Bladder microvascular endothelial cell (primary cell): ENCODE results near the gene FAM162B. TPM values are rescaled to one million over a fixed set of nuclear protein-coding genes. Genes with fewer than 3 reads are reported as not detected.

Source experiments
- total RNA-seq: library from RNA; depleted of rRNA; stranded (reverse); fragments of >200 nt; gene quantifications from 2 replicates; pipeline ENCODE4 v1.2.3, GENCODE V29; 2014

Gene FAM162B
- 0.16 and 3.5 TPM in 2 replicates for total RNA-seq

DNA sequence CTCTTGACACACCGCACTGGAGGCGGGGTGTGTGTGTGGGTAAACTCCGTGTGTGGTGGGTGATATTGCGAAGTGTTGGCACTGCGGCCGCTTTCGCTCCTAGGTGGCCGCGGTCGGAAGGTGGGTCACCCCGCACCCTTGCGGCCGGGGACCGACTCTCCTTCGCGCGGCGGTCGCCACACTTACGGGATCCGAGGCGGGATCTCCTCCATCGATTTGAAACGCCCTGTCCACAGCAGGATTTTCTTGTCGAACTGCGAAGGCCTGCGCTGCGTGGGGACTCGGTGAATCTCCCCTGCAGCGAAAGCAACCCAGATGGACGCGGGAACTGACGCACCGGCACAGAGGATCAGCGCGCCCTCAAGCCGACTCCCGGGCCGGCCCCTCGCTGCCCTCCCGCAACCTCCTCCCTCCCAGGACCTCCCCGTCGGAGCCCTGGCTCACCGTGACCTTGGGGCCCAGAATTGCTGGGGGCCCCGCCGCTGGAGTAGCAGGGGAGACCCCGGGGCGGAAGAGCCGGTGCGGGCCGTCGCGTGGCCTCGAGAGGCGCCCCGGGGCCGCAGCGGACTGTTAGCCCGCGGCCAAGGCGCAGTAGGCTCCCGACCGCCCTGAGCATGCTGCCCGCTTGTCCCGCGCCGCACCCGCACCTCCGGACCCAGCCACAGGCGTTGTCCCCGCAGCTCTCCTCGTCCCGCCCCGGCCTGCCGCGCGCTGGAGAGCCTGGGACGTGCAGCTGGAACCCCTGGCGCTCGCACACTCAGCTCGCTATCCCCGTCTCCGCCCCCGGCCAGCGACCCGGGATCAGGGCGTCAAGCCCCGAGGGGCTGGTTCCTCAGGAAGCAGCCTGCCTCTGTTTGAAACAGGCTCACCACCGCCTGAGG is at the start of gene FAM162B:
Gene FAM162B (minus strand): TSS at position 759 of the 881 bp plus-strand sequence. CDS start 143 bp downstream, at position 616.

Other genes starting within 250 kb of the FAM162B start
- gene TRAPPC3L, start 220.0 kb downstream of the FAM162B start, total RNA-seq, result under 0.01 and 0.19 TPM in 2 replicates
- gene CALHM4, start 212.0 kb downstream of the FAM162B start, total RNA-seq, result 0.25 and 0.97 TPM in 2 replicates
- gene RWDD1, start 194.2 kb downstream of the FAM162B start, total RNA-seq, result 13.0 and 16.1 TPM in 2 replicates
- 0.16 and 0.31 TPM in 2 replicates for gene RSPH4A, start 149.2 kb downstream of the FAM162B start, total RNA-seq
- gene ZUP1, start 97.0 kb downstream of the FAM162B start, total RNA-seq, result 11.7 and 24.9 TPM in 2 replicates
- gene KPNA5, start 84.5 kb downstream of the FAM162B start, total RNA-seq, result 4.5 and 12.3 TPM in 2 replicates
- not detected in 2 replicates for gene GPRC6A, start 63.4 kb upstream of the FAM162B start, total RNA-seq
- not detected in 2 replicates for gene RFX6, start 111.5 kb upstream of the FAM162B start, total RNA-seq